Adipocyte (in vitro differentiated cells): Measurements from ENCODE around the gene FRK.
A peak's percentile ranks its signal among the peaks of the same experiment; 100 is the strongest.

Experiments
- DNase-seq: peaks from one replicate; pipeline ENCODE4 v3.0.0-alpha.2; 2015; ENCODE audit warnings: low read depth
- H3K27me3 ChIP-seq: replicated peaks from 2 replicates; pipeline ENCODE4 v1.7.0; 2013; ENCODE audit warnings: mild to moderate bottlenecking, low read length, moderate library complexity; ENCODE audit not compliant: control insufficient read depth, insufficient read depth
- H3K36me3 ChIP-seq: 2 replicates; pipeline ENCODE4 v1.7.0; 2013; ENCODE audit warnings: low read length, mild to moderate bottlenecking, moderate library complexity; ENCODE audit not compliant: control insufficient read depth, insufficient read depth, severe bottlenecking
- H3K4me1 ChIP-seq: 2 replicates; pipeline ENCODE4 v1.7.0; 2013; ENCODE audit warnings: mild to moderate bottlenecking, low read length, moderate library complexity; ENCODE audit not compliant: control insufficient read depth, insufficient read depth
- H3K4me3 ChIP-seq: 2 replicates; pipeline ENCODE4 v1.7.0; 2013; ENCODE audit warnings: mild to moderate bottlenecking, low read length, moderate library complexity
- H3K9ac ChIP-seq: 2 replicates; pipeline ENCODE4 v1.7.0; 2013; ENCODE audit warnings: mild to moderate bottlenecking, low read length, moderate library complexity
- H3K9me3 ChIP-seq: 2 replicates; pipeline ENCODE4 v1.7.0; 2013; ENCODE audit warnings: mild to moderate bottlenecking, low read length, moderate library complexity; ENCODE audit not compliant: control insufficient read depth

Gene FRK

GRCh38 chr6:116016846-116017545 lies 43.7 kb downstream of the FRK start:
- Histone ChIP-seq H3K4me3 (no peak overlapping the region), H3K36me3 (no peaks in the 10 kb centered on the region), H3K27me3 (no peaks in the 10 kb centered on the region), H3K9ac (no peak overlapping the region), H3K9me3 (no peaks in the 10 kb centered on the region), H3K4me1 (peaks cover 35% of the 10 kb centered on the region)
- DNase-seq: peak; percentile 43

GRCh38 chr6:116015983-116016382 lies 44.7 kb downstream of the FRK start:
- Histone ChIP-seq H3K9ac (no peak overlapping the region), H3K9me3 (no peaks in the 10 kb centered on the region), H3K36me3 (no peaks in the 10 kb centered on the region), H3K4me3 (no peak overlapping the region), H3K27me3 (no peaks in the 10 kb centered on the region), H3K4me1 (peaks cover 35% of the 10 kb centered on the region)
- DNase-seq: no peak

- Histone ChIP-seq H3K9me3 (no peaks in the 10 kb centered on the region), H3K4me3 (no peak overlapping the region), H3K4me1 (peaks cover 35% of the 10 kb centered on the region), H3K36me3 (no peaks in the 10 kb centered on the region), H3K27me3 (no peaks in the 10 kb centered on the region), H3K9ac (no peak overlapping the region)
- DNase-seq: no peak
Observed at GRCh38 chr6:116015561-116015960, 45.1 kb downstream of the FRK start.

- Histone ChIP-seq H3K9ac (no peak overlapping the region), H3K4me1 (peaks cover 48% of the 10 kb centered on the region), H3K36me3 (no peaks in the 10 kb centered on the region)
Observed at GRCh38 chr6:116012951-116013350, 47.7 kb downstream of the FRK start.

GRCh38 chr6:116012471-116012949 lies 48.2 kb downstream of the FRK start:
- no peaks in the 10 kb centered on the region for H3K9me3 ChIP-seq
- no peak overlapping the region for H3K9ac ChIP-seq
- peaks cover 45% of the 10 kb centered on the region for H3K4me1 ChIP-seq
- DNase-seq: peak; percentile 50
- no peaks in the 10 kb centered on the region for H3K27me3 ChIP-seq
- no peaks in the 10 kb centered on the region for H3K36me3 ChIP-seq
- H3K4me3 ChIP-seq: no peak overlapping the region

More at GRCh38 chr6:116012951-116013350, 47.7 kb downstream of the FRK start:
- Histone ChIP-seq H3K4me3 (no peak overlapping the region), H3K27me3 (no peaks in the 10 kb centered on the region), H3K9me3 (no peaks in the 10 kb centered on the region)
- peak; percentile 29 for DNase-seq

GRCh38 chr6:116011520-116011919 lies 49.2 kb downstream of the FRK start:
- Histone ChIP-seq H3K9me3 (no peaks in the 10 kb centered on the region), H3K27me3 (no peaks in the 10 kb centered on the region), H3K9ac (no peak overlapping the region), H3K4me1 (peaks cover 35% of the 10 kb centered on the region), H3K4me3 (no peak overlapping the region), H3K36me3 (no peaks in the 10 kb centered on the region)
- DNase-seq: no peak

- no peaks in the 10 kb centered on the region for H3K36me3 ChIP-seq
- H3K9me3 ChIP-seq: no peaks in the 10 kb centered on the region
- no peak overlapping the region for H3K9ac ChIP-seq
- H3K4me1 ChIP-seq: peaks cover 30% of the 10 kb centered on the region
- no peak overlapping the region for H3K4me3 ChIP-seq
- H3K27me3 ChIP-seq: no peaks in the 10 kb centered on the region
- DNase-seq: peak; percentile 91
Observed at GRCh38 chr6:116010790-116011401, 49.8 kb downstream of the FRK start.

- H3K9me3 ChIP-seq: no peaks in the 10 kb centered on the region
- no peak for DNase-seq
- peaks cover 24% of the 10 kb centered on the region for H3K4me1 ChIP-seq
- no peak overlapping the region for H3K9ac ChIP-seq
- no peaks in the 10 kb centered on the region for H3K27me3 ChIP-seq
- H3K36me3 ChIP-seq: no peaks in the 10 kb centered on the region
- no peak overlapping the region for H3K4me3 ChIP-seq
Observed at GRCh38 chr6:116010386-116010785, 50.3 kb downstream of the FRK start.

- no peaks in the 10 kb centered on the region for H3K27me3 ChIP-seq
- H3K9me3 ChIP-seq: no peaks in the 10 kb centered on the region
- peaks cover 22% of the 10 kb centered on the region for H3K4me1 ChIP-seq
- peak overlapping the region; percentile 17 for H3K9ac ChIP-seq
- H3K36me3 ChIP-seq: no peaks in the 10 kb centered on the region
- peak overlapping the region; percentile 52 for H3K4me3 ChIP-seq
- DNase-seq: peak; percentile 75
Observed at GRCh38 chr6:116008470-116009243, 52.0 kb downstream of the FRK start.

- Histone ChIP-seq H3K27me3 (no peaks in the 10 kb centered on the region), H3K4me1 (peaks cover 13% of the 10 kb centered on the region), H3K36me3 (no peaks in the 10 kb centered on the region), H3K9me3 (no peaks in the 10 kb centered on the region), H3K4me3 (no peak overlapping the region), H3K9ac (no peak overlapping the region)
- peak; percentile 61 for DNase-seq
Observed at GRCh38 chr6:116004841-116005815, 55.6 kb downstream of the FRK start.
